ENCODE results near the gene PLXNA2. TPM values are rescaled to one million over a fixed set of nuclear protein-coding genes. Genes with fewer than 3 reads are reported as not detected.
A peak's percentile ranks its signal among the peaks of the same experiment; 100 is the strongest.

PLXNA2 gene
- total and polyA plus RNA-seq, 2 of the 8 experiments (the other 6 are each of a cell fraction or from before 2014, with no cell fraction given) = 0.33 to 1.5 TPM

DNA sequence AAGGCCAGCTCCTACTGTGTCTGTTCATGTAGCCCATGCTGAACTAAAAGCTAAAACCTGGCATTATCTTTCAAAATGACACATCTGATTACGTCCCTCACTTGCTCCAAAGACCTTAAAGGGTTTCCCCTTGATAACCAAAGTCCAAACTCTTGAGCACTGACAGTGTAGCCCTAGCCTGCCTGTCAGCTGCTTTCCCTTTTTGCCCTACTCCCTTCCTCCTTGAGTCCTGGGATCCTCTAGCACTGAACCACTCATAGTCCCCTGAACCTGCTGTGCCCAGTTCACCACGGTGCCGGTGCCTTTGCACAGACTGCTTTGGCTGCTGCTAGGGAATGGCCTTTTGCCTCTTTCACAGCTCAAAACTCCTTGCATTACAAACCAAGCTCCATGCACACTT lies 67.5 kb downstream of the PLXNA2 start:
- TF ChIP-seq JUND (IDR thresholded peaks at IDR 0.05; ENCODE audit: low read length) (no peak), SIX5 (IDR thresholded peaks at IDR 0.05; ENCODE audit: low read depth, low read length) (no peak), POU5F1 (IDR thresholded peaks at IDR 0.05; ENCODE audit: low read depth, low read length) (no peak), ASH2L (IDR thresholded peaks at IDR 0.05; ENCODE audit: low read length) (no peak), SP2 (IDR thresholded peaks at IDR 0.05; ENCODE audit: low read length) (no peak), EP300 (IDR thresholded peaks at IDR 0.05; ENCODE audit: borderline replicate concordance in 1 of 2, low read depth in 2 of 2, low read length in 2 of 2) (no peak), TBP (IDR thresholded peaks at IDR 0.05; ENCODE audit: low read depth, low read length) (no peak), CTBP2 (IDR thresholded peaks at IDR 0.05; ENCODE audit: borderline replicate concordance, insufficient read depth, insufficient read length, low read length) (no peak), TAF7 (optimal IDR thresholded peaks at IDR 0.05; ENCODE audit: borderline replicate concordance, low read depth, low read length) (no peak)
- POLR2A ChIA-PET (ENCODE audit: partially characterized antibody) = no interaction called here
- Histone ChIP-seq H3K9ac (replicated peaks in 1 of 4; ENCODE audit: extremely low read depth in 1 of 4, low read depth in 3 of 4, low read length in 3 of 4) (no peak overlapping the region), H3K4ac (replicated peaks; ENCODE audit: insufficient read length, low read depth, low read length) (no peak overlapping the region), H2AFZ (ENCODE audit: low read length) (no peak overlapping the region), H3K27ac (ENCODE audit: low read depth, low read length) (no peak overlapping the region), H3K4me3 (ENCODE audit: extremely low read depth in 1 of 4, insufficient read depth in 2 of 4, low read depth in 3 of 4, low read length in 4 of 4) (no peak overlapping the region), H2BK5ac (ENCODE audit: low read depth, low read length) (no peak overlapping the region), H2BK12ac (ENCODE audit: low read depth, low read length) (peak overlapping the region; percentile 22; the same call in 1 of the 2 replicates), H3K36me3 (ENCODE audit: control insufficient read depth in 2 of 4, insufficient read depth in 4 of 4, low read length in 3 of 4) (no peaks in the 10 kb centered on the region), H3K27me3 (replicated peaks in 1 of 4; ENCODE audit: control insufficient read depth in 3 of 4, extremely low read depth in 1 of 4, insufficient read depth in 3 of 4, low read length in 3 of 4) (no peaks in the 10 kb centered on the region; a peak in 2 of 7 replicates), H3K79me1 (ENCODE audit: low read depth, low read length) (no peaks in the 10 kb centered on the region), H2AK5ac (ENCODE audit: low read depth, low read length) (no peak overlapping the region), H3K56ac (replicated peaks; ENCODE audit: insufficient read length, low read depth, low read length) (no peak overlapping the region), H3K4me2 (ENCODE audit: insufficient read depth in 1 of 2, low read depth in 2 of 2, low read length in 2 of 2) (no peak overlapping the region), H3K79me2 (ENCODE audit: control insufficient read depth in 1 of 2, insufficient read depth in 2 of 2, low read length in 2 of 2) (no peaks in the 10 kb centered on the region), H3K18ac (ENCODE audit: extremely low read depth, low read length) (no peak overlapping the region), H3K23ac (ENCODE audit: insufficient read length) (no peak overlapping the region), H3K14ac (ENCODE audit: insufficient read length) (no peak overlapping the region), H2BK120ac (replicated peaks; ENCODE audit: low read depth, low read length) (no peak overlapping the region), H4K5ac (ENCODE audit: insufficient read length, low read depth, low read length) (no peak overlapping the region), H2BK20ac (ENCODE audit: low read length) (no peak overlapping the region), H4K8ac (ENCODE audit: extremely low read depth, insufficient read depth, low read length) (no peak overlapping the region), H2BK15ac (ENCODE audit: low read length) (peak overlapping the region; percentile 36; the same call in 1 of the 2 replicates), H4K20me1 (replicated peaks in 1 of 2; ENCODE audit: control insufficient read depth in 1 of 2, insufficient read depth in 2 of 2, low read length in 2 of 2) (no peaks in the 10 kb centered on the region), H3K9me3 (ENCODE audit: insufficient read depth in 2 of 2, low read depth in 1 of 2, low read length in 1 of 2) (no peaks in the 10 kb centered on the region), H4K91ac (replicated peaks; ENCODE audit: insufficient read length, low read length) (no peak overlapping the region), H3K4me1 (replicated peaks in 1 of 4; ENCODE audit: control insufficient read depth in 3 of 4, insufficient read depth in 4 of 4, low read length in 3 of 4) (peaks cover 11 to 29% (median 14%) of the 10 kb centered on the region in 4 experiments), H3K23me2 (ENCODE audit: low read depth, low read length) (no peaks in the 10 kb centered on the region)
- CTCF ChIA-PET (ENCODE audit: partially characterized antibody) = interaction anchor here (0.6 to 4.7 kb wide), 8 partner anchors 11 to 203 kb away, joined by 3 to 28 read pairs (median 3); no protein-coding TSS in a partner anchor
- FAIRE-seq (no peak), DNase-seq (ENCODE audit: low read depth in 1 of 2, low spot score in 2 of 2) (no peak)
- WGBS, 2 experiments (ENCODE audit: extremely low coverage in 1 of 2, insufficient coverage in 1 of 2, insufficient read length in 1 of 2, insufficient replicate concordance in 2 of 2, low coverage in 1 of 2, low lambda C conversion rate in 2 of 2, missing lambda C conversion rate in 1 of 2) = 71% methylated on average over 3 of the region's 3 CpGs; no CpG with 5 or more reads in 1 of the 2 experiments
